Measurements from ENCODE around the gene UGT1A9.

UGT1A9 gene

DNA sequence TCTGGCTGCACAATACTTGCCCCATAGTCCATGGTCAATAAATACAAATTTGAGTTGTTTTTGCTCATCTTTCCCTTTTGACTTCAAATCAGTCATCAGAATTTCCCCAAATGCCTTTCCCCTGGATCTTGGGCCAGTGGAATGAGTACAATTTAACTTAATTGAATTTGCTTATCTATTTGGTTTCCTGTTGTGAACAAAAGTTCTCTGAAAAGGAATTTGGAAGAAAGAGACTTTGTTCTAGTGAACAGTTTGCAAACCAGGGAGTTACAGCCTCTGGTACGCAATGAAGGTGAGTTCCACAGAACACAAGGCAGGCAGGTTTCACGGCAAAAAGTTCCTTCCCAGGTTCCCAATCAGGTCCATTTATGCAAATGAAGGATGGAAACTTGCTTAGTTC, 87.2 kb downstream of the UGT1A9 start:
- Histone ChIP-seq H3K9me2 (replicated peaks; ENCODE audit: insufficient read depth, low read length) (no peaks in the 10 kb centered on the region), H3K4me2 (ENCODE audit: low read depth, low read length, poor library complexity, severe bottlenecking) (no peak overlapping the region), H3K27me3 (ENCODE audit: low read length) (no peaks in the 10 kb centered on the region), H3K9me3 (ENCODE audit: insufficient read depth, low read length) (no peaks in the 10 kb centered on the region), H2AFZ (ENCODE audit: low read depth, low read length, severe bottlenecking) (no peak overlapping the region), H3K4me3 (ENCODE audit: insufficient read depth, low read length, poor library complexity, severe bottlenecking) (no peak overlapping the region), H3K79me2 (ENCODE audit: insufficient read depth, low read length) (no peaks in the 10 kb centered on the region), H3K36me3 (ENCODE audit: low read length) (no peaks in the 10 kb centered on the region), H3K27ac (ENCODE audit: low read depth, low read length) (no peak overlapping the region), H3F3A (ENCODE audit: insufficient read depth) (no peaks in the 10 kb centered on the region), H3K9ac (ENCODE audit: low read length) (no peak overlapping the region), H4K20me1 (ENCODE audit: low read depth, low read length) (no peaks in the 10 kb centered on the region)
- TF ChIP-seq EZH2phosphoT487 (conservative IDR thresholded peaks at IDR 0.05; ENCODE audit: low read length) (no peak), CTCF (IDR thresholded peaks at IDR 0.05; ENCODE audit: insufficient read depth, low read length, poor library complexity, severe bottlenecking) (no peak)

DNA sequence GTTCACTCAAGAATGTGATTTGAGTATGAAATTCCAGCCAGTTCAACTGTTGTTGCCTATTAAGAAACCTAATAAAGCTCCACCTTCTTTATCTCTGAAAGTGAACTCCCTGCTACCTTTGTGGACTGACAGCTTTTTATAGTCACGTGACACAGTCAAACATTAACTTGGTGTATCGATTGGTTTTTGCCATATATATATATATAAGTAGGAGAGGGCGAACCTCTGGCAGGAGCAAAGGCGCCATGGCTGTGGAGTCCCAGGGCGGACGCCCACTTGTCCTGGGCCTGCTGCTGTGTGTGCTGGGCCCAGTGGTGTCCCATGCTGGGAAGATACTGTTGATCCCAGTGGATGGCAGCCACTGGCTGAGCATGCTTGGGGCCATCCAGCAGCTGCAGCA, 88.3 kb downstream of the UGT1A9 start, which contains the start of gene UGT1A1:
UGT1A1 (plus strand) TSS at position 228 of the 400 bp plus-strand sequence; CDS start at position 246, 18 bp downstream.
- Histone ChIP-seq H4K20me1 (ENCODE audit: low read depth, low read length) (no peaks in the 10 kb centered on the region), H3K9ac (ENCODE audit: low read length) (no peak within 1 kb of the TSS), H3K4me3 (ENCODE audit: insufficient read depth, low read length, poor library complexity, severe bottlenecking) (no peak within 1 kb of the TSS), H3K9me2 (replicated peaks; ENCODE audit: insufficient read depth, low read length) (no peaks in the 10 kb centered on the region), H3K27me3 (ENCODE audit: low read length) (no peaks in the 10 kb centered on the region), H3F3A (ENCODE audit: insufficient read depth) (no peaks in the 10 kb centered on the region), H3K27ac (ENCODE audit: low read depth, low read length) (no peak within 1 kb of the TSS), H3K9me3 (ENCODE audit: insufficient read depth, low read length) (no peaks in the 10 kb centered on the region), H3K4me2 (ENCODE audit: low read depth, low read length, poor library complexity, severe bottlenecking) (no peak within 1 kb of the TSS), H3K36me3 (ENCODE audit: low read length) (no peaks in the 10 kb centered on the region), H2AFZ (ENCODE audit: low read depth, low read length, severe bottlenecking) (no peak within 1 kb of the TSS), H3K79me2 (ENCODE audit: insufficient read depth, low read length) (no peaks in the 10 kb centered on the region)
- TF ChIP-seq CTCF (IDR thresholded peaks at IDR 0.05; ENCODE audit: insufficient read depth, low read length, poor library complexity, severe bottlenecking) (no peak), EZH2phosphoT487 (conservative IDR thresholded peaks at IDR 0.05; ENCODE audit: low read length) (no peak)

DNA sequence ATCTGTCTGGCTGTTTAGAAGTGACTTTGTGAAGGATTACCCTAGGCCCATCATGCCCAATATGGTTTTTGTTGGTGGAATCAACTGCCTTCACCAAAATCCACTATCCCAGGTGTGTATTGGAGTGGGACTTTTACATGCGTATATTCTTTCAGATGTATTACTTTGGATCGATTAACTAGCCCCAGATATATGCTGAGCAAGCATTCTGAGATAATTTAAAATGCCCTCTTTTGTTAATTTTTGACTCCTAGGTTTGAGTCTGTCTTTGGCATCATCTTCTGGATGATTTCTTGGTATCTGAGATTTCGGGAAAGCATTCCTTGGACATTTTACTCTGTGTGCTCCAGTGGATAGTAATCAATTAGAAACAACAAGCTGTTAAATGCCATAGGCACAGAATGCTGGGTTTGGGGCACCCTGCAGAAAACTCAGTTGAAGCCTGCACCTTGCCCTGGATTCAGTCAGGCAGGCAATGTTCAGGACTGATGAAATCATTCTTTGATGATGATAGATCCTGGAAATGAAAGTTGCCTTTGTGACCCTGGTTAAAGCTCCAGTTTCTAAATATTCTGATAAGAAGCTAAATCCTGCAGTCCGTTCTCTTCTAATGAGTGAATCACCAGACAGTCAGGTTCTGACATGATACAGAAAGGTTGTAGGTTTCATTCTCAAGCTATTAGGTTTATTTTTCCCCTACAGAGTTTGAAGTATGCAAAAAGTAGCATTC, 89.5 kb downstream of the UGT1A9 start:
- H3K79me2 ChIP-seq (ENCODE audit: insufficient read depth, low read length) = no peaks in the 10 kb centered on the region
- no peak overlapping the region for H3K4me2 ChIP-seq (ENCODE audit: low read depth, low read length, poor library complexity, severe bottlenecking)
- no peaks in the 10 kb centered on the region for H3K36me3 ChIP-seq (ENCODE audit: low read length)
- H3K9ac ChIP-seq (ENCODE audit: low read length) = no peak overlapping the region
- no peak for TF ChIP-seq EZH2phosphoT487 (conservative IDR thresholded peaks at IDR 0.05; ENCODE audit: low read length)
- TF ChIP-seq CTCF (IDR thresholded peaks at IDR 0.05; ENCODE audit: insufficient read depth, low read length, poor library complexity, severe bottlenecking) = no peak
- H3F3A ChIP-seq (ENCODE audit: insufficient read depth) = no peaks in the 10 kb centered on the region
- no peak overlapping the region for H3K27ac ChIP-seq (ENCODE audit: low read depth, low read length)
- no peaks in the 10 kb centered on the region for H4K20me1 ChIP-seq (ENCODE audit: low read depth, low read length)
- no peaks in the 10 kb centered on the region for H3K9me2 ChIP-seq (replicated peaks; ENCODE audit: insufficient read depth, low read length)
- H3K9me3 ChIP-seq (ENCODE audit: insufficient read depth, low read length) = no peaks in the 10 kb centered on the region
- no peak overlapping the region for H2AFZ ChIP-seq (ENCODE audit: low read depth, low read length, severe bottlenecking)
- no peak overlapping the region for H3K4me3 ChIP-seq (ENCODE audit: insufficient read depth, low read length, poor library complexity, severe bottlenecking)
- no peaks in the 10 kb centered on the region for H3K27me3 ChIP-seq (ENCODE audit: low read length)

Data from SU-DHL-6 (cell line).